ENCODE results near the gene RARG. TPM values are rescaled to one million over a fixed set of nuclear protein-coding genes. Genes with fewer than 3 reads are reported as not detected.

Gene RARG
- total and polyA plus RNA-seq, 2 of the 8 experiments (the other 6 are each of a cell fraction or from before 2014, with no cell fraction given) = 68.6 to 68.9 TPM

GRCh38 chr12:53198486-53199110 is 33.4 kb downstream of the RARG start:
- Histone ChIP-seq H4K20me1 (replicated peaks in 1 of 2; ENCODE audit: control insufficient read depth in 1 of 2, insufficient read depth in 2 of 2, low read length in 2 of 2) (no peaks in the 10 kb centered on the region), H3K4ac (replicated peaks; ENCODE audit: insufficient read length, low read depth, low read length) (no peak overlapping the region), H3K27ac (ENCODE audit: low read depth, low read length) (no peak overlapping the region), H2AK5ac (ENCODE audit: low read depth, low read length) (no peak overlapping the region), H3K56ac (replicated peaks; ENCODE audit: insufficient read length, low read depth, low read length) (no peak overlapping the region), H3K36me3 (ENCODE audit: control insufficient read depth in 2 of 4, insufficient read depth in 4 of 4, low read length in 3 of 4) (no peaks in the 10 kb centered on the region), H3K4me3 (ENCODE audit: extremely low read depth in 1 of 4, insufficient read depth in 2 of 4, low read depth in 3 of 4, low read length in 4 of 4) (no peak overlapping the region), H4K5ac (ENCODE audit: insufficient read length, low read depth, low read length) (no peak overlapping the region), H2BK15ac (ENCODE audit: low read length) (no peak overlapping the region), H3K23ac (ENCODE audit: insufficient read length) (no peak overlapping the region), H2BK20ac (ENCODE audit: low read length) (no peak overlapping the region), H3K4me2 (ENCODE audit: insufficient read depth in 1 of 2, low read depth in 2 of 2, low read length in 2 of 2) (peak overlapping the region in 1 of 2 experiments; percentile 43; a peak in 1 of 4 replicates), H3K79me2 (ENCODE audit: control insufficient read depth in 1 of 2, insufficient read depth in 2 of 2, low read length in 2 of 2) (no peaks in the 10 kb centered on the region), H3K18ac (ENCODE audit: extremely low read depth, low read length) (no peak overlapping the region; the same call in 1 of the 2 replicates), H3K4me1 (replicated peaks in 1 of 4; ENCODE audit: control insufficient read depth in 3 of 4, insufficient read depth in 4 of 4, low read length in 3 of 4) (no peaks in the 10 kb centered on the region; a peak in 1 of 7 replicates), H2BK120ac (replicated peaks; ENCODE audit: low read depth, low read length) (no peak overlapping the region), H3K9ac (replicated peaks in 1 of 4; ENCODE audit: extremely low read depth in 1 of 4, low read depth in 3 of 4, low read length in 3 of 4) (no peak overlapping the region), H4K8ac (ENCODE audit: extremely low read depth, insufficient read depth, low read length) (no peak overlapping the region), H2BK12ac (ENCODE audit: low read depth, low read length) (no peak overlapping the region), H2AFZ (ENCODE audit: low read length) (no peak overlapping the region), H3K27me3 (replicated peaks in 1 of 4; ENCODE audit: control insufficient read depth in 3 of 4, extremely low read depth in 1 of 4, insufficient read depth in 3 of 4, low read length in 3 of 4) (peaks cover 2 to 37% (median 17%) of the 10 kb centered on the region in 4 experiments), H2BK5ac (ENCODE audit: low read depth, low read length) (no peak overlapping the region), H3K14ac (ENCODE audit: insufficient read length) (no peak overlapping the region), H4K91ac (replicated peaks; ENCODE audit: insufficient read length, low read length) (no peak overlapping the region), H3K79me1 (ENCODE audit: low read depth, low read length) (no peaks in the 10 kb centered on the region), H3K9me3 (ENCODE audit: insufficient read depth in 2 of 2, low read depth in 1 of 2, low read length in 1 of 2) (no peaks in the 10 kb centered on the region), H3K23me2 (ENCODE audit: low read depth, low read length) (peaks cover 2% of the 10 kb centered on the region; the same call in 1 of the 2 replicates)
- ChIA-PET POLR2A (ENCODE audit: partially characterized antibody) (interaction anchor here (0.5 to 2.1 kb wide), 8 partner anchors 9 to 219 kb away, joined by 3 to 10 read pairs (median 4); partner anchors contain the start of genes CSAD, MYG1 and ZNF740), CTCF (ENCODE audit: partially characterized antibody) (interaction anchor here (0.7 to 12.9 kb wide), 24 partner anchors 13 to 148 kb away, joined by 3 to 198 read pairs (median 9); partner anchors contain the start of genes CSAD, ESPL1, ITGB7 and MYG1)
- DNase-seq (ENCODE audit: low read depth in 1 of 2, low spot score in 2 of 2) (no peak), FAIRE-seq (no peak)
- WGBS, 2 experiments (ENCODE audit: extremely low coverage in 1 of 2, insufficient coverage in 1 of 2, insufficient read length in 1 of 2, insufficient replicate concordance in 2 of 2, low coverage in 1 of 2, low lambda C conversion rate in 2 of 2, missing lambda C conversion rate in 1 of 2) = 82% methylated on average over 3 of the region's 5 CpGs; no CpG with 5 or more reads in 1 of the 2 experiments
- TF ChIP-seq EP300 (IDR thresholded peaks at IDR 0.05; ENCODE audit: borderline replicate concordance in 1 of 2, low read depth in 2 of 2, low read length in 2 of 2) (no peak), JUND (IDR thresholded peaks at IDR 0.05; ENCODE audit: low read length) (no peak), GABPA (IDR thresholded peaks at IDR 0.05; ENCODE audit: borderline replicate concordance, insufficient read depth, low read length) (no peak), NRF1 (IDR thresholded peaks at IDR 0.05; ENCODE audit: low read depth, low read length) (no peak), RNF2 (IDR thresholded peaks at IDR 0.05; ENCODE audit: borderline replicate concordance, low read depth, low read length, missing control alignments, poor library complexity, severe bottlenecking) (no peak), SIN3A (conservative IDR thresholded peaks at IDR 0.05 in 1 of 2, IDR thresholded peaks at IDR 0.05 in 1 of 2; ENCODE audit: low read depth in 1 of 2, low read length in 2 of 2) (no peak)
- TF ChIP-seq, protein P1, sequence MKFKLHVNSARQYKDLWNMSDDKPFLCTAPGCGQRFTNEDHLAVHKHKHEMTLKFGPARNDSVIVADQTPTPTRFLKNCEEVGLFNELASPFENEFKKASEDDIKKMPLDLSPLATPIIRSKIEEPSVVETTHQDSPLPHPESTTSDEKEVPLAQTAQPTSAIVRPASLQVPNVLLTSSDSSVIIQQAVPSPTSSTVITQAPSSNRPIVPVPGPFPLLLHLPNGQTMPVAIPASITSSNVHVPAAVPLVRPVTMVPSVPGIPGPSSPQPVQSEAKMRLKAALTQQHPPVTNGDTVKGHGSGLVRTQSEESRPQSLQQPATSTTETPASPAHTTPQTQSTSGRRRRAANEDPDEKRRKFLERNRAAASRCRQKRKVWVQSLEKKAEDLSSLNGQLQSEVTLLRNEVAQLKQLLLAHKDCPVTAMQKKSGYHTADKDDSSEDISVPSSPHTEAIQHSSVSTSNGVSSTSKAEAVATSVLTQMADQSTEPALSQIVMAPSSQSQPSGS (IDR thresholded peaks at IDR 0.05; ENCODE audit: low read length) = no peak
- TF ChIP-seq, protein P2, sequence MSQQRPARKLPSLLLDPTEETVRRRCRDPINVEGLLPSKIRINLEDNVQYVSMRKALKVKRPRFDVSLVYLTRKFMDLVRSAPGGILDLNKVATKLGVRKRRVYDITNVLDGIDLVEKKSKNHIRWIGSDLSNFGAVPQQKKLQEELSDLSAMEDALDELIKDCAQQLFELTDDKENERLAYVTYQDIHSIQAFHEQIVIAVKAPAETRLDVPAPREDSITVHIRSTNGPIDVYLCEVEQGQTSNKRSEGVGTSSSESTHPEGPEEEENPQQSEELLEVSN (IDR thresholded peaks at IDR 0.05) = no peak
